Mesothelial cell of epicardium (in vitro differentiated cells): ENCODE data around the gene ELF1. TPM values are rescaled to one million over a fixed set of nuclear protein-coding genes. Genes with fewer than 3 reads are reported as not detected.

ENCODE experiments used
- DNase-seq, 2 experiments: peaks; one replicate each; pipeline ENCODE4 v3.0.0; 2021; ENCODE audit warnings: low spot score in 2 of 2; ENCODE audit not compliant: unreplicated experiment in 2 of 2
- H3K27ac Mint-ChIP-seq: 2 replicates; pipeline ENCODE4 v1.8.0; 2021; ENCODE audit warnings: mixed read lengths
- H3K27me3 Mint-ChIP-seq: 2 replicates; pipeline ENCODE4 v1.8.0; 2021; ENCODE audit warnings: low read depth, mixed read lengths
- H3K36me3 Mint-ChIP-seq: 2 replicates; pipeline ENCODE4 v1.8.0; 2021; ENCODE audit warnings: mixed read lengths
- H3K4me1 Mint-ChIP-seq: 2 replicates; pipeline ENCODE4 v1.8.0; 2021; ENCODE audit warnings: mixed read lengths
- H3K4me3 Mint-ChIP-seq: 2 replicates; pipeline ENCODE4 v1.8.0; 2021; ENCODE audit warnings: mild to moderate bottlenecking, moderate library complexity, mixed read lengths
- H3K9me3 Mint-ChIP-seq: 2 replicates; pipeline ENCODE4 v1.8.0; 2021; ENCODE audit warnings: mixed read lengths
- total RNA-seq: library from RNA; stranded (reverse); gene quantifications from 3 replicates; pipeline ENCODE4 v1.2.1, GENCODE V29; 2021
- TF ChIP-seq, protein P1 (sequence below): fragments of 200-600 bp; sonication (generic); IDR thresholded peaks from one replicate; pipeline ENCODE4 v1.5.0; 2021; ENCODE audit warnings: antibody characterized with exemption; ENCODE audit not compliant: unreplicated experiment

ELF1 gene
- total RNA-seq, 1 donor from 2014 or later, result 76.9 TPM

DNA sequence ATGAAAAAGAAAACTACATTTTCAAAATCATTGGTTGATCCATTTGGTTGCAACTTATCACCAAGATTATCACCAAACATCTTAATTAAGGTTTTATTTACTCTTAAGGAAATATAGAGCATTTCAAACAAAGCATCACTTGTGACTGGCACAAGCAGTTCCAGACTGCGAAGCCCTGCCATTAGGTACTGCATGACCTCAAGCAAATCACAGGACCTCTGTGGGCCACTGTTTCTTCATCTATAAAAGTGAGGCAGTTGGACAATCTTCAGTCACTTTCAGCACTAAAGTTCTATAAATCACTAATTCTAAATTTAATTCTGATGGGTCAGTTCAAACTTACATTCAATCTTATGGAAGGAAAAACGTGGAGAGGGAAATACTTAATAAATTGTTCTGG is 2.0 kb downstream of the ELF1 start:
- Mint-ChIP-seq H3K36me3 (peaks cover 9% of the 10 kb centered on the region), H3K4me3 (peak overlapping the region; percentile 63), H3K4me1 (peaks cover 65% of the 10 kb centered on the region), H3K27me3 (no peaks in the 10 kb centered on the region), H3K9me3 (peaks cover 4% of the 10 kb centered on the region), H3K27ac (peak overlapping the region; percentile 89)
- DNase-seq, result no peak
- TF ChIP-seq, protein P1, sequence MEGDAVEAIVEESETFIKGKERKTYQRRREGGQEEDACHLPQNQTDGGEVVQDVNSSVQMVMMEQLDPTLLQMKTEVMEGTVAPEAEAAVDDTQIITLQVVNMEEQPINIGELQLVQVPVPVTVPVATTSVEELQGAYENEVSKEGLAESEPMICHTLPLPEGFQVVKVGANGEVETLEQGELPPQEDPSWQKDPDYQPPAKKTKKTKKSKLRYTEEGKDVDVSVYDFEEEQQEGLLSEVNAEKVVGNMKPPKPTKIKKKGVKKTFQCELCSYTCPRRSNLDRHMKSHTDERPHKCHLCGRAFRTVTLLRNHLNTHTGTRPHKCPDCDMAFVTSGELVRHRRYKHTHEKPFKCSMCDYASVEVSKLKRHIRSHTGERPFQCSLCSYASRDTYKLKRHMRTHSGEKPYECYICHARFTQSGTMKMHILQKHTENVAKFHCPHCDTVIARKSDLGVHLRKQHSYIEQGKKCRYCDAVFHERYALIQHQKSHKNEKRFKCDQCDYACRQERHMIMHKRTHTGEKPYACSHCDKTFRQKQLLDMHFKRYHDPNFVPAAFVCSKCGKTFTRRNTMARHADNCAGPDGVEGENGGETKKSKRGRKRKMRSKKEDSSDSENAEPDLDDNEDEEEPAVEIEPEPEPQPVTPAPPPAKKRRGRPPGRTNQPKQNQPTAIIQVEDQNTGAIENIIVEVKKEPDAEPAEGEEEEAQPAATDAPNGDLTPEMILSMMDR, result no peak

DNA sequence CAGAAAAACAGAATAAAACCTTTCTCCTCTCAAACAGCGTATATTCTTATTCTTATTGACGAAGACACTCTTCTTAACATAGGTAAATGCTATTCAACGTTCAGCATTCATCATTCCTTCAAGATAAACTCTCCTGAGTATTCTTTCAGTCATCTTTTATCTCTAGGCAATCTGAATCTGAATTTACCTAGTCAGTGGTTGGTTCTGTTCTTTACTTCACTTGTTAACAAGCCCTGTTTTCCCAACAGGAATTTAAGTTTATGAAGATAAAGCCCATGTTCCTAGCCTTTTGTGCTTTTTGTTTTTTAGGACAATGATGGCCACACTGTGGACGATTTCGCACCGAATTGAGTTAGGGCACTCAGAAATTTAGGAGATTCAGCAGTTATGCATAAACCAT is 3.2 kb downstream of the ELF1 start:
- peaks cover 57% of the 10 kb centered on the region for H3K4me1 Mint-ChIP-seq
- peak overlapping the region; percentile 9 for H3K4me3 Mint-ChIP-seq
- DNase-seq, result no peak
- H3K27me3 Mint-ChIP-seq, result no peaks in the 10 kb centered on the region
- TF ChIP-seq, protein P1, result no peak
- H3K27ac Mint-ChIP-seq, result peak overlapping the region; percentile 78
- H3K36me3 Mint-ChIP-seq, result peaks cover 7% of the 10 kb centered on the region
- H3K9me3 Mint-ChIP-seq, result peaks cover 4% of the 10 kb centered on the region

DNA sequence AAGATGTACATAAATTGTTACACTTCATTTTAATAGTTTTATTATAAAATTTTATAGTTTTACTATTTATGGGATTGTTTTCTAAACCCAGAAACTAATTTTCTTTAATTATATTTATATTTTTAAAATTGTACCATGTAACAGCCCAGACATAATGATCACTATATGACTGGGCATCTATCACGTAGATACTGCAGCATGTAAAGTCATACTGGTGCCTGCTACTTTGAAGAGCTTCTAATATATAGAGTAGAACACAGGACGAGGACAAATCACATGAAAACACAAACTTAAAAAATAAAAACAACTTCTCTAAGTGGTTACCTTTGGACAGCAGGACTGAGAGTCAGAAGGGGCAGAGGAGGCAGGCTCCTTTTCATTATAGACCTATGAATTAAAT is 5.3 kb downstream of the ELF1 start:
- no peak overlapping the region for H3K4me3 Mint-ChIP-seq
- TF ChIP-seq, protein P1, result no peak
- H3K36me3 Mint-ChIP-seq, result peaks cover 7% of the 10 kb centered on the region
- DNase-seq, result no peak
- H3K9me3 Mint-ChIP-seq, result peaks cover 4% of the 10 kb centered on the region
- peaks cover 39% of the 10 kb centered on the region for H3K4me1 Mint-ChIP-seq
- no peaks in the 10 kb centered on the region for H3K27me3 Mint-ChIP-seq
- no peak overlapping the region for H3K27ac Mint-ChIP-seq

DNA sequence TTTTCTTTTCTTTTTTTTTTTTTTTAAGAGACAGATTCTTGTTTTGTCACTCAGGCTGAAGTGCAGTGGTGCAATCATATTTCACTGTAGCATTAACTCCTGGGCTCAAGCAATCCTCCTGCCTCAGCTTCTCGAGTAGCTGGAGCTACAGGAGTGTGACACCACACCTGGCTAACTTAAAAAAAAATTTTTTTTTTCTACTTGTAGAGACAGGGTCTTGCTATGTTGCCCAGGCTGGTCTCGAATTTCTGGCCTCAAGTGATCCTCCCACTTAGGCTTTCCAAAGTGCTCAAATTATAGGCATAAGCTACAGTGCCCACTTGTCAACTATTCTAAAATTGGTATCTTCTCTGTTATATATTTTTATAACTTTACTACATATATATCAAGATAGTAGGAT is 6.6 kb downstream of the ELF1 start:
- TF ChIP-seq, protein P1, result no peak
- peaks cover 37% of the 10 kb centered on the region for H3K4me1 Mint-ChIP-seq
- no peaks in the 10 kb centered on the region for H3K27me3 Mint-ChIP-seq

DNA sequence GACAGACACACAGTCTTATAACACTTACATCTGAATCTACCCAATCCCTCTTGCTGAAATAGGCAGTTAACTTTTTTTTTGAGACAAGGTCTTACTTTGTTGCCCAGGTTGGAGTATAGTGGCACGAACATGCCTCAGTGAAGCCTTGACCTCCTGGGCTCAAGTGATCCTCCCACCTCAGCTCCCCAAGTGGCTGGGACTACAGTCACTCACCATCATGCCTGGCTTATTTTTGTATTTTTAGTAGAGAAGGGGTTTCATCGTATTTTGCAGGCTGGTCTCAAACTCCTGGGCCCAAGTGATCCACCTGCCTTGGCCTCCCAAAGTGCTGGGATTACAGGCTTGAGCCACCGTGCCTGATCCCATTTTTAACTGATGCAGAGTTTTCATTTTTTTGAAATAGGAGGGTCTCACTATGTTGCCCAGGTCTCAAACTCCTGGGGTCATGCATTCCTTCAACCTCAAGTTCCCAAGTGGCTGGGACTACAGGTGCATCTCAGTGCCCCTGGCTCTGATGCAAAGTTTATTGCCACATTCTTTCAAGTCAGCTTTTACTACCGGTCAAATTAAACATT is 7.6 kb downstream of the ELF1 start:
- TF ChIP-seq, protein P1, result no peak
- Mint-ChIP-seq H3K27me3 (no peaks in the 10 kb centered on the region), H3K4me3 (no peak overlapping the region), H3K36me3 (peaks cover 12% of the 10 kb centered on the region), H3K27ac (peak overlapping the region; percentile 16), H3K9me3 (peaks cover 9% of the 10 kb centered on the region), H3K4me1 (peaks cover 36% of the 10 kb centered on the region)
- DNase-seq, result no peak

More for the DNA sequence above, 6.6 kb downstream of the ELF1 start:
- no peak overlapping the region for H3K27ac Mint-ChIP-seq
- H3K4me3 Mint-ChIP-seq, result no peak overlapping the region
- DNase-seq, result no peak
- H3K36me3 Mint-ChIP-seq, result peaks cover 12% of the 10 kb centered on the region
- peaks cover 9% of the 10 kb centered on the region for H3K9me3 Mint-ChIP-seq
